ENCODE measurements around the gene SLC22A23. TPM values are rescaled to one million over a fixed set of nuclear protein-coding genes. Genes with fewer than 3 reads are reported as not detected.

SLC22A23 gene
- total RNA-seq, 1 donor = 18.1 TPM

- Histone ChIP-seq H3K4me2 (ENCODE audit: insufficient read depth, low read length) (no peak overlapping the region), H3K36me3 (ENCODE audit: insufficient read depth, low read length) (peaks cover 37% of the 10 kb centered on the region), H3K9me3 (ENCODE audit: low read depth, low read length) (no peaks in the 10 kb centered on the region), H4K20me1 (ENCODE audit: insufficient read depth, low read length) (peaks cover 8% of the 10 kb centered on the region), H3K4me3 (ENCODE audit: insufficient read depth, low read length) (no peak overlapping the region), H3K27me3 (ENCODE audit: insufficient read depth, low read length) (no peaks in the 10 kb centered on the region), H3K27ac (ENCODE audit: low read depth, low read length) (no peak overlapping the region), H3K4me1 (ENCODE audit: insufficient read depth, low read length) (no peaks in the 10 kb centered on the region), H2AFZ (ENCODE audit: low read length) (no peak overlapping the region), H3K79me2 (ENCODE audit: insufficient read depth, low read length) (peaks cover 4% of the 10 kb centered on the region)
- no peak for TF ChIP-seq CTCF (IDR thresholded peaks at IDR 0.05; ENCODE audit: extremely low read depth, low read depth, low read length)
- no peak for DNase-seq (ENCODE audit: insufficient read length, low spot score, missing footprints)
Measured at GRCh38 chr6:3271756-3272155, 185.1 kb downstream of the SLC22A23 start.

- Histone ChIP-seq H3K27me3 (ENCODE audit: insufficient read depth, low read length) (no peaks in the 10 kb centered on the region), H3K9me3 (ENCODE audit: low read depth, low read length) (no peaks in the 10 kb centered on the region), H3K4me3 (ENCODE audit: insufficient read depth, low read length) (no peak overlapping the region), H3K36me3 (ENCODE audit: insufficient read depth, low read length) (peaks cover 37% of the 10 kb centered on the region), H3K79me2 (ENCODE audit: insufficient read depth, low read length) (peaks cover 12% of the 10 kb centered on the region), H3K4me2 (ENCODE audit: insufficient read depth, low read length) (no peak overlapping the region), H3K27ac (ENCODE audit: low read depth, low read length) (no peak overlapping the region), H3K4me1 (ENCODE audit: insufficient read depth, low read length) (no peaks in the 10 kb centered on the region), H2AFZ (ENCODE audit: low read length) (no peak overlapping the region), H4K20me1 (ENCODE audit: insufficient read depth, low read length) (peaks cover 12% of the 10 kb centered on the region)
- DNase-seq (ENCODE audit: insufficient read length, low spot score, missing footprints) = peak; percentile 81
- TF ChIP-seq CTCF (IDR thresholded peaks at IDR 0.05; ENCODE audit: extremely low read depth, low read depth, low read length) = no peak
Measured at GRCh38 chr6:3270258-3270657, 186.6 kb downstream of the SLC22A23 start.

- no peaks in the 10 kb centered on the region for H3K4me1 ChIP-seq (ENCODE audit: insufficient read depth, low read length)
- H2AFZ ChIP-seq (ENCODE audit: low read length) = no peak overlapping the region
- H3K27me3 ChIP-seq (ENCODE audit: insufficient read depth, low read length) = no peaks in the 10 kb centered on the region
- no peak for DNase-seq (ENCODE audit: insufficient read length, low spot score, missing footprints)
- H3K4me2 ChIP-seq (ENCODE audit: insufficient read depth, low read length) = no peak overlapping the region
- H3K27ac ChIP-seq (ENCODE audit: low read depth, low read length) = no peak overlapping the region
- peaks cover 42% of the 10 kb centered on the region for H3K36me3 ChIP-seq (ENCODE audit: insufficient read depth, low read length)
- H3K4me3 ChIP-seq (ENCODE audit: insufficient read depth, low read length) = no peak overlapping the region
- H3K79me2 ChIP-seq (ENCODE audit: insufficient read depth, low read length) = peaks cover 20% of the 10 kb centered on the region
- no peak for TF ChIP-seq CTCF (IDR thresholded peaks at IDR 0.05; ENCODE audit: extremely low read depth, low read depth, low read length)
- H4K20me1 ChIP-seq (ENCODE audit: insufficient read depth, low read length) = peaks cover 12% of the 10 kb centered on the region
- no peaks in the 10 kb centered on the region for H3K9me3 ChIP-seq (ENCODE audit: low read depth, low read length)
Measured at GRCh38 chr6:3269281-3269975, 187.4 kb downstream of the SLC22A23 start.

- no peak overlapping the region for H3K4me3 ChIP-seq (ENCODE audit: insufficient read depth, low read length)
- peaks cover 28% of the 10 kb centered on the region for H3K79me2 ChIP-seq (ENCODE audit: insufficient read depth, low read length)
- TF ChIP-seq CTCF (IDR thresholded peaks at IDR 0.05; ENCODE audit: extremely low read depth, low read depth, low read length) = no peak
- peaks cover 18% of the 10 kb centered on the region for H4K20me1 ChIP-seq (ENCODE audit: insufficient read depth, low read length)
- no peak overlapping the region for H3K4me2 ChIP-seq (ENCODE audit: insufficient read depth, low read length)
- DNase-seq (ENCODE audit: insufficient read length, low spot score, missing footprints) = no peak
- H3K4me1 ChIP-seq (ENCODE audit: insufficient read depth, low read length) = no peaks in the 10 kb centered on the region
- peaks cover 49% of the 10 kb centered on the region for H3K36me3 ChIP-seq (ENCODE audit: insufficient read depth, low read length)
- no peak overlapping the region for H2AFZ ChIP-seq (ENCODE audit: low read length)
- no peak overlapping the region for H3K27ac ChIP-seq (ENCODE audit: low read depth, low read length)
- H3K27me3 ChIP-seq (ENCODE audit: insufficient read depth, low read length) = no peaks in the 10 kb centered on the region
- H3K9me3 ChIP-seq (ENCODE audit: low read depth, low read length) = no peaks in the 10 kb centered on the region
Measured at GRCh38 chr6:3268680-3269079, 188.2 kb downstream of the SLC22A23 start.

All from osteoblast (primary cell).